Endodermal cell (in vitro differentiated cells): ENCODE data around the gene ARHGAP29. TPM values are rescaled to one million over a fixed set of nuclear protein-coding genes. Genes with fewer than 3 reads are reported as not detected.

ENCODE experiments used
- DNase-seq: peaks from one replicate; pipeline ENCODE4 v3.0.0-alpha.2; 2017
- H3K27ac ChIP-seq: 2 replicates; pipeline ENCODE4 v1.5.1; 2013; ENCODE audit warnings: mild to moderate bottlenecking, low read depth, low read length, moderate library complexity
- H3K27me3 ChIP-seq: 2 replicates; pipeline ENCODE4 v1.6.1; 2013; ENCODE audit warnings: mild to moderate bottlenecking, low read length, moderate library complexity; ENCODE audit not compliant: insufficient read depth, control insufficient read depth, poor library complexity, severe bottlenecking
- H3K36me3 ChIP-seq: 2 replicates; pipeline ENCODE4 v1.7.0; 2013; ENCODE audit warnings: mild to moderate bottlenecking, low read length, moderate library complexity; ENCODE audit not compliant: control insufficient read depth, insufficient read depth
- H3K4me1 ChIP-seq: one replicate; pipeline ENCODE4 v1.7.0; 2013; ENCODE audit warnings: low read length; ENCODE audit not compliant: control insufficient read depth, insufficient read depth
- H3K4me3 ChIP-seq: 2 replicates; pipeline ENCODE4 v1.5.1; 2013; ENCODE audit warnings: mild to moderate bottlenecking, low read length, moderate library complexity
- H3K9ac ChIP-seq: 2 replicates; pipeline ENCODE4 v1.6.1; 2013; ENCODE audit warnings: mild to moderate bottlenecking, low read length, moderate library complexity; ENCODE audit not compliant: poor library complexity, severe bottlenecking; ENCODE audit errors: extremely low read depth
- H3K9me3 ChIP-seq: 2 replicates; pipeline ENCODE4 v1.6.1; 2013; ENCODE audit warnings: mild to moderate bottlenecking, low read length, moderate library complexity; ENCODE audit not compliant: control insufficient read depth
- H3K27ac Mint-ChIP-seq: 2 replicates; pipeline ENCODE4 v1.8.0; 2020; ENCODE audit warnings: mixed read lengths
- H3K27me3 Mint-ChIP-seq: 2 replicates; pipeline ENCODE4 v1.8.0; 2021; ENCODE audit warnings: mild to moderate bottlenecking, mixed read lengths; ENCODE audit not compliant: insufficient read depth
- H3K36me3 Mint-ChIP-seq: 2 replicates; pipeline ENCODE4 v1.8.0; 2020; ENCODE audit warnings: low read depth, mixed read lengths
- H3K4me1 Mint-ChIP-seq: 2 replicates; pipeline ENCODE4 v1.8.0; 2020; ENCODE audit warnings: mixed read lengths
- H3K4me3 Mint-ChIP-seq: 2 replicates; pipeline ENCODE4 v1.8.0; 2020; ENCODE audit warnings: mild to moderate bottlenecking, moderate library complexity, mixed read lengths
- H3K9me3 Mint-ChIP-seq: 2 replicates; pipeline ENCODE4 v1.8.0; 2020; ENCODE audit warnings: mild to moderate bottlenecking, mixed read lengths
- CTCF ChIP-seq: fragments of 200-600 bp; sonication (generic); conservative IDR thresholded peaks from 2 replicates; pipeline ENCODE4 v1.5.0; 2021; ENCODE audit warnings: antibody characterized with exemption, mild to moderate bottlenecking
- WGBS, 2 experiments: methylation state at CpG; one replicate each; pipeline versions ENCODE4 v1.1.5 to v1.1.7; 2013; ENCODE audit warnings: missing lambda C conversion rate in 2 of 2, mixed read lengths in 1 of 2; ENCODE audit not compliant: insufficient coverage in 1 of 2, insufficient read length in 1 of 2; 5-methylcytosine and 5-hydroxymethylcytosine counted together
- total RNA-seq, 2 donors: library from RNA; stranded (reverse); fragmentation: NEBNext Ultra II Directional in 1 of 2; extraction: Animal tissue kit (Norgen Biotek cat#: 25700) in 1 of 2; gene quantifications; 2 replicates in 1 of 2; 3 replicates in 1 of 2; pipeline ENCODE4 v1.2.1, GENCODE V29; 2021

Gene ARHGAP29
- total RNA-seq, 2 donors from 2014 or later, result 31.5 to 38.9 TPM

- Mint-ChIP-seq H3K9me3 (no peaks in the 10 kb centered on the region), H3K27ac (no peak overlapping the region), H3K4me1 (peaks cover 20% of the 10 kb centered on the region), H3K4me3 (no peak overlapping the region), H3K36me3 (no peaks in the 10 kb centered on the region), H3K27me3 (peaks cover 48% of the 10 kb centered on the region)
- Histone ChIP-seq H3K27ac (no peak overlapping the region), H3K27me3 (peaks cover 7% of the 10 kb centered on the region), H3K4me3 (no peak overlapping the region), H3K36me3 (no peaks in the 10 kb centered on the region), H3K4me1 (peaks cover 6% of the 10 kb centered on the region), H3K9me3 (no peaks in the 10 kb centered on the region), H3K9ac (no peak overlapping the region)
- DNase-seq, result no peak
- 33 to 75% methylated on average over 1 to 2 of the region's 2 CpGs for WGBS, 2 experiments
- TF ChIP-seq CTCF, result no peak
Observed at GRCh38 chr1:94255476-94255875, 18.1 kb upstream of the ARHGAP29 start.

GRCh38 chr1:94254073-94254810 is 16.9 kb upstream of the ARHGAP29 start:
- WGBS, 2 experiments, result 82 to 93% methylated on average over 2 to 3 of the region's 3 CpGs
- no peak for TF ChIP-seq CTCF
- Histone ChIP-seq H3K9ac (no peak overlapping the region), H3K9me3 (no peaks in the 10 kb centered on the region), H3K4me3 (no peak overlapping the region), H3K36me3 (no peaks in the 10 kb centered on the region), H3K27ac (no peak overlapping the region), H3K4me1 (peaks cover 6% of the 10 kb centered on the region), H3K27me3 (peaks cover 17% of the 10 kb centered on the region)
- Mint-ChIP-seq H3K4me3 (no peak overlapping the region), H3K36me3 (no peaks in the 10 kb centered on the region), H3K4me1 (peaks cover 20% of the 10 kb centered on the region), H3K27me3 (peaks cover 46% of the 10 kb centered on the region), H3K27ac (no peak overlapping the region), H3K9me3 (no peaks in the 10 kb centered on the region)
- no peak for DNase-seq

- Histone ChIP-seq H3K27me3 (peaks cover 24% of the 10 kb centered on the region), H3K27ac (no peak overlapping the region)
- TF ChIP-seq CTCF, result no peak
Observed at GRCh38 chr1:94253456-94254017, 16.2 kb upstream of the ARHGAP29 start.

More at GRCh38 chr1:94253456-94254017, 16.2 kb upstream of the ARHGAP29 start:
- H3K27ac Mint-ChIP-seq, result no peak overlapping the region
- H3K4me3 Mint-ChIP-seq, result no peak overlapping the region
- no peak overlapping the region for H3K9ac ChIP-seq
- peaks cover 6% of the 10 kb centered on the region for H3K4me1 ChIP-seq
- H3K4me1 Mint-ChIP-seq, result peaks cover 20% of the 10 kb centered on the region
- 96 to 100% methylated on average over 9 of the region's 9 CpGs for WGBS, 2 experiments
- H3K36me3 ChIP-seq, result no peaks in the 10 kb centered on the region
- no peak overlapping the region for H3K4me3 ChIP-seq
- H3K36me3 Mint-ChIP-seq, result no peaks in the 10 kb centered on the region
- no peaks in the 10 kb centered on the region for H3K9me3 ChIP-seq
- H3K9me3 Mint-ChIP-seq, result no peaks in the 10 kb centered on the region
- H3K27me3 Mint-ChIP-seq, result peaks cover 47% of the 10 kb centered on the region
- no peak for DNase-seq
